PC-3 (cell line): ENCODE data around the gene RBBP8. TPM values are rescaled to one million over a fixed set of nuclear protein-coding genes. Genes with fewer than 3 reads are reported as not detected.

Experiments
- ATAC-seq: fragments of 200-7000 bp; cut with Tn5 transposase; 2 replicates; pipeline ENCODE4 v1.9.1; 2020; ENCODE audit warnings: mild to moderate bottlenecking, moderate library complexity
- BruUV-seq: library from RNA; stranded (reverse); fragments of 400-500 nt; replicated peaks from 2 replicates; lab custom pipeline; 2021; lab: Mats Ljungman, UMichigan
- CTCF ChIA-PET: fragments of 300-600 bp; sonication (Branson Sonifier 250); formaldehyde crosslinking; loops from one replicate; lab custom pipeline; 2022; ENCODE audit warnings: antibody characterized with exemption; lab: Charles Lee
- POLR2A ChIA-PET: fragments of 300-600 bp; sonication (Branson Sonifier 250); formaldehyde crosslinking; loops from one replicate; lab custom pipeline; 2022; ENCODE audit warnings: antibody characterized with exemption; ENCODE audit not compliant: unreplicated experiment; lab: Charles Lee
- DNase-seq: peaks from one replicate; pipeline ENCODE4 v3.0.0-alpha.2; 2015
- H2AFZ ChIP-seq: fragments of 300-600 bp; sonication (generic); 2 replicates; pipeline ENCODE4 v1.6.0; 2016; ENCODE audit warnings: antibody characterized with exemption, low read length
- H3F3A ChIP-seq: fragments of 300-600 bp; sonication (generic); one replicate; pipeline ENCODE4 v1.6.0; 2017; ENCODE audit warnings: antibody characterized with exemption, low read length, control low read depth, mild to moderate bottlenecking; ENCODE audit not compliant: unreplicated experiment
- H3K27ac ChIP-seq: fragments of 300-600 bp; sonication (generic); 2 replicates; pipeline ENCODE4 v1.5.1; 2016; ENCODE audit warnings: mild to moderate bottlenecking, low read length
- H3K27me3 ChIP-seq: fragments of 300-600 bp; sonication (generic); 2 replicates; pipeline ENCODE4 v1.6.1; 2016; ENCODE audit warnings: low read length, mixed read lengths
- H3K36me3 ChIP-seq: fragments of 300-600 bp; sonication (generic); 2 replicates; pipeline ENCODE4 v1.6.1; 2016; ENCODE audit warnings: low read depth, mixed run types, low read length, mixed read lengths
- H3K4me1 ChIP-seq: fragments of 300-600 bp; sonication (generic); 2 replicates; pipeline ENCODE4 v1.5.1; 2016; ENCODE audit warnings: low read length; ENCODE audit not compliant: insufficient read depth
- H3K4me2 ChIP-seq: fragments of 300-600 bp; sonication (generic); 2 replicates; pipeline ENCODE4 v1.6.0; 2016; ENCODE audit warnings: low read length
- H3K4me3 ChIP-seq: fragments of 300-600 bp; sonication (generic); 2 replicates; pipeline ENCODE4 v1.5.1; 2016; ENCODE audit warnings: mild to moderate bottlenecking, low read length, mixed read lengths
- H3K79me2 ChIP-seq: fragments of 300-600 bp; sonication (generic); 2 replicates; pipeline ENCODE4 v1.6.1; 2017; ENCODE audit warnings: low read length, mixed read lengths
- H3K9ac ChIP-seq: fragments of 300-600 bp; sonication (generic); 2 replicates; pipeline ENCODE4 v1.6.0; 2016; ENCODE audit warnings: mild to moderate bottlenecking, low read length
- H3K9me2 ChIP-seq: fragments of 300-600 bp; sonication (generic); replicated peaks from 2 replicates; pipeline ENCODE4 v1.6.1; 2016; ENCODE audit warnings: mixed run types, low read length, mixed read lengths
- H3K9me3 ChIP-seq: fragments of 300-600 bp; sonication (generic); 2 replicates; pipeline ENCODE4 v1.6.1; 2016; ENCODE audit warnings: low read length, mixed read lengths
- H4K20me1 ChIP-seq: fragments of 300-600 bp; sonication (generic); 2 replicates; pipeline ENCODE4 v1.6.1; 2016; ENCODE audit warnings: low read length, mixed read lengths
- CTCF ChIP-seq: fragments of 300-600 bp; sonication (generic); conservative IDR thresholded peaks from 2 replicates; pipeline ENCODE4 v1.5.1; 2017; ENCODE audit warnings: antibody characterized with exemption, low read depth, mild to moderate bottlenecking, low read length
- EZH2 ChIP-seq: fragments of 300-600 bp; sonication (generic); IDR thresholded peaks from one replicate; pipeline ENCODE4 v1.6.1; 2017; ENCODE audit warnings: antibody characterized with exemption, mild to moderate bottlenecking, low read length; ENCODE audit not compliant: unreplicated experiment
- EZH2phosphoT487 ChIP-seq: fragments of 300-600 bp; sonication (generic); IDR thresholded peaks from 2 replicates; pipeline ENCODE4 v1.6.1; 2018; ENCODE audit warnings: mild to moderate bottlenecking, antibody characterized with exemption, low read length, borderline replicate concordance
- intact Hi-C: fragments of 100-400 bp; cut with micrococcal nuclease; formaldehyde crosslinking; loops from 2 replicates; pipeline ENCODE4 v1.9.0; 2023
- total RNA-seq: library from RNA; depleted of rRNA; stranded (reverse); fragments of >200 nt; gene quantifications from 2 replicates; pipeline ENCODE4 v1.2.3, GENCODE V29; 2014

The RBBP8 gene
- total RNA-seq, 1 experiment from 2014 or later, result 31.9 TPM

GRCh38 chr18:23067236-23067635, 134.1 kb downstream of the RBBP8 start:
- DNase-seq (peak; percentile 51), ATAC-seq (no peak)
- no TSS peak for BruUV-seq
- POLR2A ChIA-PET, result interaction anchor here (0.5 kb wide), 1 partner anchor 13 kb away, joined by 4 read pairs; no protein-coding TSS in a partner anchor
- CTCF ChIA-PET, result no interaction called here
- Histone ChIP-seq H3K9ac (no peak overlapping the region), H3K4me2 (no peak overlapping the region), H3K4me3 (no peak overlapping the region), H3F3A (no peaks in the 10 kb centered on the region), H4K20me1 (no peaks in the 10 kb centered on the region), H3K9me3 (peaks cover 5% of the 10 kb centered on the region; the same call in 1 of the 2 replicates), H2AFZ (no peak overlapping the region; the same call in 1 of the 2 replicates), H3K27ac (no peak overlapping the region), H3K79me2 (no peaks in the 10 kb centered on the region), H3K27me3 (no peaks in the 10 kb centered on the region), H3K36me3 (no peaks in the 10 kb centered on the region), H3K9me2 (no peaks in the 10 kb centered on the region), H3K4me1 (no peaks in the 10 kb centered on the region; the same call in 1 of the 2 replicates)
- no peak for TF ChIP-seq EZH2
- TF ChIP-seq CTCF, result no peak
- no peak for TF ChIP-seq EZH2phosphoT487
- intact Hi-C loops, result no loop called here

GRCh38 chr18:23068011-23068410, 134.9 kb downstream of the RBBP8 start:
- intact Hi-C loops, result no loop called here
- DNase-seq (no peak), ATAC-seq (no peak)
- peaks cover 5% of the 10 kb centered on the region; the same call in 1 of the 2 replicates for H3K9me3 ChIP-seq
- no peaks in the 10 kb centered on the region for H3K27me3 ChIP-seq
- no peaks in the 10 kb centered on the region for H3F3A ChIP-seq
- no peak overlapping the region for H2AFZ ChIP-seq
- H3K4me1 ChIP-seq, result no peaks in the 10 kb centered on the region; the same call in 1 of the 2 replicates
- BruUV-seq, result no TSS peak
- TF ChIP-seq EZH2 (no peak), EZH2phosphoT487 (no peak), CTCF (no peak)
- ChIA-PET CTCF (no interaction called here), POLR2A (no interaction called here)
- no peaks in the 10 kb centered on the region for H3K9me2 ChIP-seq
- H4K20me1 ChIP-seq, result no peaks in the 10 kb centered on the region
- no peak overlapping the region for H3K9ac ChIP-seq
- no peak overlapping the region for H3K4me3 ChIP-seq
- no peaks in the 10 kb centered on the region for H3K36me3 ChIP-seq
- H3K27ac ChIP-seq, result no peak overlapping the region
- H3K79me2 ChIP-seq, result no peaks in the 10 kb centered on the region
- H3K4me2 ChIP-seq, result no peak overlapping the region

DNA sequence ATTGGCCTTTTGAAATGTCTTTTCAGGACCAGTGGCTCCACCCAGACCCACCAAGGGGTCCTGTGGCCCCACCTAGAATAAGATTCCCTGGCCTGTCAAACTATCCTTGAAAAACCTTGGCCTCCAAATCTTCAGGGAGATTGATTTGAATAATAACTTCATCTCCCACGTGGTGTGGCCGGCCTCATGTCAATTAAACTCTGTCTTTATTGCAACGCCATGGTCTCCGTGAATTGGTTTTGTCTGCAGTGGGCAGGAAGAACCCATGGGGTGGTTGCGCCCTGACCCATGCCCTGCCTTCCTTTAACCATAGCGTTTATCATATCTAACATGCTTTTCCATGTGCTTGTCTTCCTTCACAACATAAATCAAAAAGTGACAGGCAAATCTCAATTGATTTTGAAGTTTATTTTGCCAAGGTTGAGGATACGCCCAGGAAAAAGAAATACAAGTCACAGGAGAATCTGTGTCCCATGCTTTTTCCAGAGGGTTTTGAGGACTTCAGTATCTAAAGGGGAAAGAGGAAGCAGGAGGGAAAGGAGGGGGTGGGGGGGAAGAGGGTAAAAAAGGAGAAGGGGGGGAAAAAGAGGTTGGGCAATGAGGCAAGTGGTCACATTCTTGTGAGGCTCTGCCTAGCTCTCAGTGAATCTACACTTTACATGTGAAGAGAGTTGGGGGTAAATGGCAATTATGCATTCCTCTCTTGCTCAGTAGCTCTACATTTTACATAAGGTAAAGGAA, 135.6 kb downstream of the RBBP8 start:
- no peak overlapping the region for H3K4me3 ChIP-seq
- no peaks in the 10 kb centered on the region for H3K79me2 ChIP-seq
- H3K9ac ChIP-seq, result no peak overlapping the region
- no peaks in the 10 kb centered on the region for H3F3A ChIP-seq
- BruUV-seq, result no TSS peak
- TF ChIP-seq CTCF (no peak), EZH2phosphoT487 (no peak), EZH2 (no peak)
- CTCF ChIA-PET, result no interaction called here
- no peaks in the 10 kb centered on the region; the same call in 1 of the 2 replicates for H3K4me1 ChIP-seq
- H3K27me3 ChIP-seq, result no peaks in the 10 kb centered on the region
- ATAC-seq, result no peak
- intact Hi-C loops, result no loop called here
- no peaks in the 10 kb centered on the region for H3K9me3 ChIP-seq
- no peak for DNase-seq
- H3K36me3 ChIP-seq, result no peaks in the 10 kb centered on the region
- H3K4me2 ChIP-seq, result no peak overlapping the region
- POLR2A ChIA-PET, result interaction anchor here (0.6 kb wide), 1 partner anchor 377 kb away, joined by 4 read pairs; no protein-coding TSS in a partner anchor
- no peaks in the 10 kb centered on the region for H3K9me2 ChIP-seq
- H2AFZ ChIP-seq, result no peak overlapping the region
- H3K27ac ChIP-seq, result no peak overlapping the region
- H4K20me1 ChIP-seq, result no peaks in the 10 kb centered on the region
